CD4-positive, alpha-beta T cell treated with Interleukin-15 for 4 hours (primary cell): ENCODE measurements around the gene RIPOR2.
A peak's percentile ranks its signal among the peaks of the same experiment; 100 is the strongest.

ENCODE experiments used
- DNase-seq: peaks from one replicate; pipeline ENCODE4 v3.0.0-alpha.2; 2020; ENCODE audit warnings: low spot score

The RIPOR2 gene

GRCh38 chr6:24935366-24936152 lies at the start of gene RIPOR2:
TSS of gene RIPOR2 (minus strand) at chr6:24935960. CDS start at chr6:24935898, 62 bp downstream.
- DNase-seq = peak; percentile 83

GRCh38 chr6:24985323-24985722 lies 49.6 kb upstream of the RIPOR2 start:
- DNase-seq = no peak

GRCh38 chr6:24982231-24982630 lies 46.5 kb upstream of the RIPOR2 start:
- no peak for DNase-seq

- DNase-seq = no peak
Observed at GRCh38 chr6:24981386-24981760, 45.6 kb upstream of the RIPOR2 start.

- peak; percentile 39 for DNase-seq
Observed at GRCh38 chr6:24980507-24981385, 45.0 kb upstream of the RIPOR2 start.

- no peak for DNase-seq
Observed at GRCh38 chr6:24979176-24979575, 43.4 kb upstream of the RIPOR2 start.

GRCh38 chr6:24974182-24975171 lies 38.7 kb upstream of the RIPOR2 start:
- DNase-seq = peak; percentile 69

- DNase-seq = no peak
Observed at GRCh38 chr6:24972311-24972958, 36.7 kb upstream of the RIPOR2 start.

- DNase-seq = no peak
Observed at GRCh38 chr6:24971067-24971466, 35.3 kb upstream of the RIPOR2 start.

GRCh38 chr6:24969343-24969860 lies 33.6 kb upstream of the RIPOR2 start:
- no peak for DNase-seq

GRCh38 chr6:24968783-24969182 lies 33.0 kb upstream of the RIPOR2 start:
- DNase-seq = peak; percentile 23

- no peak for DNase-seq
Observed at GRCh38 chr6:24967211-24967610, 31.5 kb upstream of the RIPOR2 start.

GRCh38 chr6:24966381-24966780 lies 30.6 kb upstream of the RIPOR2 start:
- DNase-seq = no peak

- DNase-seq = no peak
Observed at GRCh38 chr6:24963887-24964570, 28.3 kb upstream of the RIPOR2 start.

GRCh38 chr6:24963339-24963738 lies 27.6 kb upstream of the RIPOR2 start:
- no peak for DNase-seq

GRCh38 chr6:24961852-24962251 lies 26.1 kb upstream of the RIPOR2 start:
- no peak for DNase-seq

GRCh38 chr6:24960991-24961475 lies 25.3 kb upstream of the RIPOR2 start:
- DNase-seq = no peak

GRCh38 chr6:24959319-24959718 lies 23.6 kb upstream of the RIPOR2 start:
- no peak for DNase-seq

- DNase-seq = no peak
Observed at GRCh38 chr6:24957199-24957598, 21.4 kb upstream of the RIPOR2 start.

- DNase-seq = no peak
Observed at GRCh38 chr6:24953726-24954125, 18.0 kb upstream of the RIPOR2 start.
